Measurements from ENCODE around the gene TBCD. TPM values are rescaled to one million over a fixed set of nuclear protein-coding genes. Genes with fewer than 3 reads are reported as not detected.

TBCD gene
- total RNA-seq: 50.9 and 78.6 TPM in 2 replicates

GRCh38 chr17:82751571-82752370, at the start of gene TBCD:
Gene TBCD (plus strand): TSS chr17:82752065. CDS start chr17:82752194, 129 bp downstream.
- DNase-seq: peak; percentile 94

GRCh38 chr17:82702231-82702927, 49.5 kb upstream of the TBCD start:
- no peak for DNase-seq

DNA sequence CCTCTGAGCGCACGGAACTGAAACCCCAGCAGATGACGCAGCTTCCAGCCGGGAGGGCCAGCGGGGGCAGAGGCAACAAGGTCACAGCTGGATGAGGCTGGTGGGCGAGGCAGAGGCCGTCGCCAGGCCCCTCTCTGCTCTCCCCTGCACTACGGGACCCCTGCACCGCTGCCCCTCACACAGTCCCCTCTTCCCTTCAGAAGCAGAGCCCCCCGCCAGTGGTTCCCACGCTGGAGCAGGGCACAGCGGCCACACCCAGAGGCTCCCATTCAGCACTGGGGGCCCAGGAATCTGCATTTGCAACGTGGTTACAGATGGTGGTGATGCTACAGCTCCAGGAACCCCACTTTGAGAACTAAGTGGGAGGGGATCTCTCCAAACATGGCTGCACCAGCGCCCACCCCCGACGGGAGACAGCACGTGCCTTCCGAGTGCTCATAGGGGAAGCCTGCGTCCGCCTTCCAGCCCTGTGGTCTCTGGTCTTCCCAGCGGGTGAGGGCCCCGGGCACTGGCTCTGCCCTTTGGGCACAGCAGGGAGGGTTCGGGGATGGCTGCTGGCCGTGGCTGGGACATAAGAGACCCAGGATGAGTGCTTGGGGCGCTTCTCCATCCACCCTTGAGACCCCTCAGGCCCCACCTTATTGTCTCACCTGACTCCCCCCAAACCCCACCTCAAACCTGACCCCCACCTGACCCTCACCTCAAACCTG, 48.7 kb upstream of the TBCD start:
- DNase-seq: no peak

DNA sequence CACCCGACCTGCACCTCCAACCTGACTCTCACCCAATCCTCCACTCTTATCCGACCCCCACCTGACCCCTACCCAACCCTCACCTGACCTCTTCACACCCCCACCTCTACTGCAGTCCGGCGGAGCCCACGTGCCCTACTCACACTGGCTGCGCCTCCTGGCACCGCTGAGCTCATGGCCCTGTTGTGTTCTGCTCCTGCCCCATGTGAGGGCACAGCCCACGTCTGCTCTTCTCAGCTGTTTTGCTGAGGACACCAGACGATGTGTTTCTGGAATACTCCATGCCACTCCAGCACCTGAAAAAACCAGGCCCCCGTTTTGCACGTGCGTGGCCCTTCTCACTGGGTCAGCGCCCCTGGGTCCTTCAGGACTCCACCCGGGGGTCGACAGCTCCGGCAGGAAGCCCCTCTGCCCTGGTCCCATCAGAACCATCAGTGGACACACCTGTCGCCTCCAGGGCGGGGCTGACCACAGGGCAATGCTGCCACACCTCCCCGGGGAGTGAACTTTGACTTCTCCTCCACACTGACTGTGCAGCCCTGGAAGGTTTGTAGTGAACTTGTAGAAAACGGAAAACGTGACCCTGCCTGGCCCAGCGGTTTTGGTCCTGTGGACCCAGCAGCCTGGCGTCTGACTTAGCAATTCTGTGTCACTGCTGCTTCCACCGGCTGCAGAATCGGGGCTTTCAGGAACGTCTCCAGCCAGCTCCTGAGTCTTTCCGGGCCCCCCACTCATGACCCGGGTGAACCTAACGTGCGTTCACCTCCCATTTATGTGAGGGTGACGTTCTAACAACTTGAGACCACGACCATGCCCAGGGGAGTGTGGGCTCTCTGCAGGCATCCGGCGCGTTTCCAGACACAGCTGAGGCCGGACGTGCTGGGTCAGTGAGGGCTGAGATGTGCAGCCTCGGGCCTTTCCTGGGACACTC, 47.7 kb upstream of the TBCD start:
- DNase-seq: no peak

GRCh38 chr17:82704886-82705285, 47.0 kb upstream of the TBCD start:
- DNase-seq: no peak

DNA sequence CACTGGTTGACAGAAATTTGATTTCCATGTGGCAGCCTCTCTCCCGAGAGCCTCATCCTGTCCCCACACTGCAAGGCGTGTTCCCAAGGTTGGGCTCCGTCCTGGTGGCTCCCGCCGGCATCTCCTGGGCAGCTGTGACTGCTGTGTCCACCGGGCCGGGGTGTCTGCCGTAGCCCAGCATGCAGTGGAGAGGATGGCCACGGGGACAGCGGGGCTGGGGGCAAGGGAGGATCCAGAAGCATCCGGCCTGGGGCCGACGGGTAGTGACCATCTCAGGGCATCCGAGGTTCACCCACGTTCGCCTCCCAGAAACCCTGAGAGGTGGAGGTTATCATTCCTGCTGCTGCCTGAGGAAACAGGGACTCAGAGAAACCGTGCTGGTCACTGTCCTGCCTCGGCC, 46.1 kb upstream of the TBCD start:
- DNase-seq: no peak

DNA sequence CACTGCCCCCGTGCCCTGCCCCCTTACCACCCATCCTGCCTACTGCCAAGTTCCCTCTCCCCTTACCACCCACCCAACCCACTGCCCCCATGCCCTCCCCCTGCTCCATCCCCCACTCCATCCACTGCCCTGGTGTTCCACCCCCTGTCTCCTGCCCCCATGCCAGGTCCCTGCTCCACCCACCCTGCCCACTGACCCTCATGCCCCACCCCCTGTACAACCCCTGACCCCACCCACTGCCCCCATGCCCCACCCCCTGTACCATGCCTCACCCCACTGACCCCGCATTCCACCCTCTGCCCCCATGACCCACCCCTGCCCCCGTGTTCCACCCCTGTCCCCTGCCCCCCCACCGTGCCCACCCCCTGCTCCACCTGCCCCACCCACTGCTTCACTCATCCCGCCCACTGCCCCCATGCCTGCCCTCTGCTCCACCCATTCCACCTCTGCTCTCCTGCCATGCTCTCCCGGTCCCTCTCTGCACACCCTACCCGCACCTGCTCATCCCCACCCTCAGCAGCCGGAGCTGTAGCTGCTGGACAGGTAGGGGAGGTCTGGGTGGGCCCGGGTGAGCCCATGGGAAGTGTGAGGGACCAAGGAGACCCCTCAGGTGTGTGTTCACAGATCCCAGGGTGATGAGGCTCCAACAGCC, 42.7 kb upstream of the TBCD start:
- no peak for DNase-seq

DNA sequence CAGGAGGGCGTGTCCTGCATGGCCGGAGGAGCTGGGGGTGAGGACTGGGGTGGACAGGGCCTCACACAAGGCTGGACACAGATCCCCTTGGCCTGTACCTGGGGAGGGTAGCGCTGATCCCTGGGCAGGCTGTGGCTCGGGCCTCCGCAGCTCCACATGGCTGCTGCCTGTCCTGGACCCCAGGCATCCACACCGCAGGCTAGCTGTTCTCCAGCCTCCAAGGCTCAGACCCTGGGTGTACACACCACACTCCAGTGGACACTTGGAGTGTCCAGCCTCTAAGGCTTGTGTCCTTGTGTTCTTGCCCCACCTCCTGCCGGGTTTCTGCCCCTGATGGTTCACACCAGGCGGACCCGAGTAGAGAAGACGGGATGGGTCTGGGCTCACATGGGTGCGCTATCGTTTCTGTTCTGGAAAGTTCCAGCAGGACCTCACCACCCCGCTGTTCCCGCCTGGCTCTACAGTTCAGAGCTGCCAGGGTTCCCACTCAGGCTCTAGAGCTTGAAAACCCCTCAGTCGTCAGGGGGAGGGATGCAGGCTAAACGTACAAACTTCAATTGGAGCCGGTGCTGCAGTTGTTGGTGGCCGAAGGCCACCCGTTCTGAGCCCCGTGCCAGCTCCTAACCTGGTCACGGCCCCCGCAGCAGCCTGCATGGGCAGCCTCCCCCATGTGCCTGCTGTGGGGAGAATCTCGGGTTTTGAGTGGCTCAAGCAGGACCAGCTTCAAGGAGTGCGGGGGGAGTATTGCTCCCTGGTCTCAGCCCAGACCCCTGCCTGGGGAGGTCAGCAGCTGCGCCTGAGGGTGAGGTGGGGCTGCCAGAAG, 42.0 kb upstream of the TBCD start:
- no peak for DNase-seq

DNA sequence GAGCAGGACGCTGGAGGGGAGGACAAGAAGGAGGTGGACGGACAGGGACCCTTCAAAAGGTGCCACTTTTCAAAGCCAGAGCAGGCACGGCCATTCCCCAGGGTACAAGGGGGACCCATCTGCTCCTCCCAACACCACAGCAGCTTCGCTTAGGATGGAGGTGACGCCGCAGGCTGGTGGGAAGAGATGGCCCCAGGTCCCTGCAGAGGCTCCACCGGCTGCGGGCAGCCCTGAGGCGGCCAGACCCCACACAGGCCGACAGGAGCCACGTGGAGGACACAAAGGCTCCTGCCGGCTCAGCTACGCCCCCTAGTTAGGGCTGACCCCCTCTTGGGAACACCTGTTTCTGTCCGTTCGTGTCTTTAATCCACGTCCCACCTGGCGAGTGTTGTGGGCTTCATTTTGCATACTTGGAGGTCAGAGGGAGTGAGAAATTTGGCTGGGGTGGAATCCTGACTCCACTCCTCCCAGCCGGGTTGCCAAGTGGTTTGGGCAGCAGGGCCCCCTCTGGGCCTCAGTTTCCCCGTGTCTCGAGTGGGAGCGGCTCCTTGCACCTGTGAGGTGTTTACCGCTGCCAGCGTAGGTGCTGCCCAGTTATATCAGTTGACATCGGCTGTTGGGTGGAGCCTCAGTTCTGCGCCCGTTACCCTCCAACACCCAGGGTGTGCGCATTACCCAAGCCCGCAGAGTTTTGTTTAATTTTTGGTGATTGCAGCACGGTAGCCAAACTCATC, 41.2 kb upstream of the TBCD start:
- DNase-seq: no peak

DNA sequence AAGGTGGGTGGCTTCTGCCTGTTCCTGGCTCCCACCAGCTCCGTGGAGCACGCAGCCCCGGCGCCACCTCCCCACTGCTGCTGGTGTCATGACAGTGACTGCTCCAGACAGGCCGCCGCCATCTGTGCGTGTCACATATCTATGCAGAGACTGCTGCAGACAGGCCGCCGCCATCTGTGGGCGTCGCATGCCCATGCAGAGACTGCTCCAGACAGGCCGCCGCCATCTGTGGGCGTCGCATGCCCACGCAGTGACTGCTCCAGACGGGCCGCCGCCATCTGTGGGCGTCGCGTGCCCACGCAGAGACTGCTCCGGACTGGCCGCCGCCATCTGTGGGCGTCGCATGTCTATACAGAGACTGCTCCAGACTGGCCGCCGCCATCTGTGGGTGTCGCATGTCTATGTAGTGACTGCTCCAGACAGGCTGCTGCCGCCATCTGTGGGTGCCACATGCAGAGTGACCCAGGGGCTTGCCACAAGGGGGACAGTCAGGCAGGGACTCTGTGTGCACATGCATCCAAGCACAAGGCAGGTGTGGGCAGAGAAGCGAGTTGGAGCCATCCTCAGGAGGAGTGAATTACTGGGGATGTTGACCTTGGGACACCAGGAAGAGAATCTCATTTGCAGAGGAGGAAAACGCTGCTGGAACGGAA, 38.7 kb upstream of the TBCD start:
- no peak for DNase-seq

GRCh38 chr17:82716203-82717010, 35.5 kb upstream of the TBCD start, which contains the start of gene FN3KRP:
Gene FN3KRP (plus strand): TSS chr17:82716706. CDS start chr17:82716756, 50 bp downstream.
- peak; percentile 94 for DNase-seq

- no peak for DNase-seq
Measured at GRCh38 chr17:82718986-82719685, 32.7 kb upstream of the TBCD start.

DNA sequence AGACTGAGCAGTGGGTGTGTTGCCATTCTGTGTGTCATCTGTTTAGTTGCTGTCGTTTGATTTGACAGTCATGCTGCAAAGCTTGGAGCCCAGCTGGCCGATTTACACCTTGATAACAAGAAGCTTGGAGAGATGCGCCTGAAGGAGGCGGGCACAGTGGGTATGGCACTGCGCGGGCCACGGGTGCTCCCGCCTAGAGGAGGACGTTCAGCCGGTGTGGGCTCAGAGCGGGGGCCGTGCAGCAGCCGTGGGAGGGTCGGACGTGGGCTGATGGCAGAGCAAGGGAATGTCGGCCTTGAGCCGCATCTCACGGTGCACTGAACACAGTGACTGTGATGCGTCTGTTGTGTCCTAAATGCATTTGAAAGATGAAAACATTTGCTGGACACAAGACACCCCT, 31.7 kb upstream of the TBCD start:
- no peak for DNase-seq

GRCh38 chr17:82722341-82723013, 29.4 kb upstream of the TBCD start:
- no peak for DNase-seq

GRCh38 chr17:82723169-82723807, 28.6 kb upstream of the TBCD start:
- DNase-seq: no peak

DNA sequence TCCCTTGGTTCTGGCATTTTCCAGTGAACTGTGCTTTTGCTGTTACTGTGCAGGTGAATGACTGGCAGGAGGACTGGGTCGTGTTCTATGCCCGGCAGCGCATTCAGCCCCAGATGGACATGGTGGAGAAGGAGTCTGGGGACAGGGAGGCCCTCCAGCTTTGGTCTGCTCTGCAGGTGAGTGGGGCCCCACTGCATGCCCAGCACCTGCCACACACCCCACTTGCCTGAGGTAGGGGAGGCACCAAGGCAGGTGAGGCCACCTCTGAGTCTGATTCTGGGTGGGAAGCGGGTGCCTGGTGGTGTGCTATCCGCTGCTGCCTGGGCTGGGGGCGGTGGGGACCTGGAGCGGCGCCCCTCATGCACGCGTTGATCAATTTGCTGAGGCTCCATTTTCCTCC, 25.4 kb upstream of the TBCD start:
- no peak for DNase-seq
